ENCODE results near the gene PKMYT1. TPM values are rescaled to one million over a fixed set of nuclear protein-coding genes. Genes with fewer than 3 reads are reported as not detected.

The PKMYT1 gene
- total and polyA plus RNA-seq, 9 of the 15 experiments (the other 6 are each of a cell fraction or from before 2014, with no cell fraction given), result 8.7 to 201 (median 37.8) TPM

DNA sequence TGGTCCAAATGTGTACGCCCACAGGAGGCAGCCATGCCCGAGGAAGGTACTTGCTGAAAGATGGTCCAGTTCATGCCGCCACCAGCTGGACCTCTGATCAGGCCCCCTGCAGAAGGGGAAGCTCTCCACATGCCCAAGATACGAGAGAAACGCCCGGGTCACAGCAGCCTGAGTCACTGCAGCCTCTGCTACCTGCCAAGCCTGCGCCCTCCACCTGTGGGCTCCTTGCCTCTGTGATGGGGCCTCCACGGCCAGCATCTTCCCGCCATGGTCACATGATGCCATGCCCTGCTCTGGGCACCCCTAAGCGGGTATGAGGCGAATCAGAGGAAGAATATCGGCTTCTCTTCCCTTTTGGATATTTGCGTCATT, 29.9 kb downstream of the PKMYT1 start:
- no peak overlapping the region for H3K4me2 ChIP-seq (ENCODE audit: insufficient read depth, low read length)
- H2AFZ ChIP-seq (ENCODE audit: low read depth, low read length), result no peak overlapping the region
- BruUV-seq (replicated peaks), result no TSS peak
- no peaks in the 10 kb centered on the region for H3K36me3 ChIP-seq (ENCODE audit: control insufficient read depth, insufficient read depth, low read length)
- H3K9ac ChIP-seq (ENCODE audit: insufficient read depth in 1 of 2, low read depth in 2 of 2, low read length in 2 of 2), result no peak overlapping the region
- H4K20me1 ChIP-seq (replicated peaks; ENCODE audit: control insufficient read depth, insufficient read depth, low read length), result 0 out of 2 replicates have a peak, but pooled peaks cover 10% of the 10 kb centered on the region
- FAIRE-seq, result no peak
- no peak overlapping the region for H3K4me3 ChIP-seq
- peaks cover 12 to 32% of the 10 kb centered on the region in 2 experiments for H3K27me3 ChIP-seq (ENCODE audit: control insufficient read depth in 2 of 2, insufficient read depth in 2 of 2, low read length in 2 of 2)
- H3K9me1 ChIP-seq (ENCODE audit: control insufficient read depth, insufficient read depth, low read length), result no peaks in the 10 kb centered on the region
- H3K9me3 ChIP-seq (replicated peaks; ENCODE audit: control insufficient read depth, insufficient read depth, low read depth, low read length), result no peaks in the 10 kb centered on the region
- ChIA-PET POLR2A (interaction anchor here (0.7 to 1.8 kb wide), 3 partner anchors 11 to 25 kb away, joined by 3 to 4 read pairs (median 4); no protein-coding TSS in a partner anchor), CTCF (ENCODE audit: low intra/inter-chr PET ratio) (interaction anchor here (1.1 kb wide), 1 partner anchor 12 kb away, joined by 4 read pairs; no protein-coding TSS in a partner anchor)
- in situ Hi-C loops (cut with MboI) (no loop called here), intact Hi-C loops (cut with micrococcal nuclease) (no loop called here)
- H3K4me1 ChIP-seq (replicated peaks in 1 of 2; ENCODE audit: control insufficient read depth in 2 of 2, insufficient read depth in 2 of 2, low read length in 2 of 2), result peaks cover 0 to 44% of the 10 kb centered on the region in 2 experiments; a peak in 3 of 5 replicates
- no peak overlapping the region for H3K27ac ChIP-seq (ENCODE audit: extremely low read depth, low read depth, low read length)
- H3K79me2 ChIP-seq (ENCODE audit: control insufficient read depth, insufficient read depth, low read length), result no peaks in the 10 kb centered on the region
- DNase-seq (ENCODE audit: extremely low read depth in 1 of 4, low spot score in 3 of 4), result no peak
- no peak for ATAC-seq
- WGBS (ENCODE audit: insufficient coverage, low coverage, missing lambda C conversion rate), result 74% methylated on average over 13 of the region's 13 CpGs
- TF ChIP-seq NR2C1 (IDR thresholded peaks at IDR 0.05) (no peak), NR2C1 (tag; IDR thresholded peaks at IDR 0.05) (no peak), NBN (IDR thresholded peaks at IDR 0.05; ENCODE audit: low read depth) (no peak), ESRRA (IDR thresholded peaks at IDR 0.05; ENCODE audit: borderline replicate concordance, low read depth) (no peak), ZFPM2 (CRISPR knock-in tag; IDR thresholded peaks at IDR 0.05) (no peak), SAFB (IDR thresholded peaks at IDR 0.05; ENCODE audit: borderline replicate concordance, low read depth, low read length) (no peak), NFE2L1 (tag; IDR thresholded peaks at IDR 0.05; ENCODE audit: borderline replicate concordance, low read depth) (no peak), CHD1 (IDR thresholded peaks at IDR 0.05; ENCODE audit: low read length) (no peak), EGR1 (conservative IDR thresholded peaks at IDR 0.05) (no peak), RBM25 (IDR thresholded peaks at IDR 0.05; ENCODE audit: low read depth, low read length, severe bottlenecking) (no peak)
- TF ChIP-seq, protein P1, sequence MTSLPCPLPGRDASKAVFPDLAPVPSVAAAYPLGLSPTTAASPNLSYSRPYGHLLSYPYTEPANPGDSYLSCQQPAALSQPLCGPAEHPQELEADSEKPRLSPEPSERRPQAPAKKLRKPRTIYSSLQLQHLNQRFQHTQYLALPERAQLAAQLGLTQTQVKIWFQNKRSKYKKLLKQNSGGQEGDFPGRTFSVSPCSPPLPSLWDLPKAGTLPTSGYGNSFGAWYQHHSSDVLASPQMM (CRISPR knock-in tag; IDR thresholded peaks at IDR 0.05), result no peak
- TF ChIP-seq, protein P2, sequence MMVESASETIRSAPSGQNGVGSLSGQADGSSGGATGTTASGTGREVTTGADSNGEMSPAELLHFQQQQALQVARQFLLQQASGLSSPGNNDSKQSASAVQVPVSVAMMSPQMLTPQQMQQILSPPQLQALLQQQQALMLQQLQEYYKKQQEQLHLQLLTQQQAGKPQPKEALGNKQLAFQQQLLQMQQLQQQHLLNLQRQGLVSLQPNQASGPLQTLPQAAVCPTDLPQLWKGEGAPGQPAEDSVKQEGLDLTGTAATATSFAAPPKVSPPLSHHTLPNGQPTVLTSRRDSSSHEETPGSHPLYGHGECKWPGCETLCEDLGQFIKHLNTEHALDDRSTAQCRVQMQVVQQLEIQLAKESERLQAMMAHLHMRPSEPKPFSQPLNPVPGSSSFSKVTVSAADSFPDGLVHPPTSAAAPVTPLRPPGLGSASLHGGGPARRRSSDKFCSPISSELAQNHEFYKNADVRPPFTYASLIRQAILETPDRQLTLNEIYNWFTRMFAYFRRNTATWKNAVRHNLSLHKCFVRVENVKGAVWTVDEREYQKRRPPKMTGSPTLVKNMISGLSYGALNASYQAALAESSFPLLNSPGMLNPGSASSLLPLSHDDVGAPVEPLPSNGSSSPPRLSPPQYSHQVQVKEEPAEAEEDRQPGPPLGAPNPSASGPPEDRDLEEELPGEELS (CRISPR knock-in tag; IDR thresholded peaks at IDR 0.05; ENCODE audit: borderline replicate concordance), result no peak
